Stimulated activated CD4-positive, alpha-beta T cell treated with anti-CD3 and anti-CD28 coated beads, Interleukin-4, amount 100 ng/mL, for 24 hours (primary cell): ENCODE results near the gene SEMA3F.
"Not testable (repeated sequence)": the region's sequence is repeated elsewhere in the genome, so short reads cannot be mapped to it uniquely, and the experiment has no call there.

Source experiments
- DNase-seq: peaks from one replicate; pipeline ENCODE4 v3.0.0-alpha.2; 2020

SEMA3F gene

DNA sequence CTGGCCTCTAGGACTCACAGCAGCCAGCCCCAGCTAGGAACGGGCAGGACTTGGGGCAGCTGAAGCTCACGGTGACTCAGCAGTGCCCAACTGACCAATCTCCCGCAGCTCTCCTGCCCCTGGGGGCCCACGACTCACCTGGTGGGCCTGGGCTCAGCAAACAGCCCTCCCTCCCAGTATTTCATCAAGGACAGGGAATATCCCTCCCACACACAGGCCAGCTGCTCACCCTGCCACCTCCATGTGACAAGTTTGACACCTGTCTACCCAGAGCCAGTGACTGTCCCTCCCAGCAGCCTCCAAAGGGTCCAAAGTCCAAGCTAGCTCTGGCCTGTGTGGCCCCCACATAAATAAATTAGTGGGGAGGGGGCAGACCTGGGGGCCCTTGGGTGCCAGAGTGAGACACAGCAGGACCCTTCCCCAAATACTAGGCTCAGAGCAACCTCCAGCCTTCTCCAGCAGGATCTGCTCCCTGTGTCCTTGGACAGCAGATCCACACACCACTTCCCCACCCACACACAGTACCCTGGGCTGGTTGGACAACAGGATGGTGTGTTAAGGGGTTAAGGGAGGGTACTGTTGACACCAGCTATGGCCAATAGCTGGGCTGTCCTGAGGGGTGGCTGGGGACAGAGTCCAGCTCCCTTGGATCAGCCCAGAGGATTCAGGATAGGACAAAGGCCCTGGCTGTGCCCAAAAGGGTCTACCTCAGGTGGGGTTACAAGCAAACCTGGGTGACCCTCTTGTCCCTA is 40.6 kb downstream of the SEMA3F start:
- no peak for DNase-seq

DNA sequence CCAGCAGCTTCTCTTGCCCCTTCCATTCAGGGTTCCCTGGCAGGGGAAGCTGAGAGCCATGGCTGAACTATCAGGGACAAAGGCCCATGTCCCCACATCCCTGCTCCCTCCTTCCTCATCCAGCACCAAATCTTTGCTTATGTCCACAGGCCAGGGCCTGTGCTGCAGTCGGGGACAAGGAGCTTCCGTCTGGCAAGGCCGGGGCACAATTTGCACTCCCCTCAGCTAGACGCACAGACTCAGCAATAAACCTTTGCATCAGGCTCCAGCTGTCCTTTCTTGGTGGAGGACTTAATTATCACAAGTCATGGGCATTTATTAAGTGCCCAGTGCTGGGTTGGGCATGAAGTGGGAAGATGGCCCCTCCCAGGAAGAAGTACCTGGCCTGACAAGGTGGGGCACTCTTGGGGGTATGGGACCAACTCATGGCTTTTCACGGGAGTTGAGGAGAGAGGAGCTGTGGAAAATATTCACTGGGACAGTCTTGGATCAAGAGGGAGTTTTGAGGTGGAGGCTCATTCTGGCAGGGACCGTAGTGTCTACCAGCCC is 41.2 kb downstream of the SEMA3F start:
- DNase-seq, result no peak

DNA sequence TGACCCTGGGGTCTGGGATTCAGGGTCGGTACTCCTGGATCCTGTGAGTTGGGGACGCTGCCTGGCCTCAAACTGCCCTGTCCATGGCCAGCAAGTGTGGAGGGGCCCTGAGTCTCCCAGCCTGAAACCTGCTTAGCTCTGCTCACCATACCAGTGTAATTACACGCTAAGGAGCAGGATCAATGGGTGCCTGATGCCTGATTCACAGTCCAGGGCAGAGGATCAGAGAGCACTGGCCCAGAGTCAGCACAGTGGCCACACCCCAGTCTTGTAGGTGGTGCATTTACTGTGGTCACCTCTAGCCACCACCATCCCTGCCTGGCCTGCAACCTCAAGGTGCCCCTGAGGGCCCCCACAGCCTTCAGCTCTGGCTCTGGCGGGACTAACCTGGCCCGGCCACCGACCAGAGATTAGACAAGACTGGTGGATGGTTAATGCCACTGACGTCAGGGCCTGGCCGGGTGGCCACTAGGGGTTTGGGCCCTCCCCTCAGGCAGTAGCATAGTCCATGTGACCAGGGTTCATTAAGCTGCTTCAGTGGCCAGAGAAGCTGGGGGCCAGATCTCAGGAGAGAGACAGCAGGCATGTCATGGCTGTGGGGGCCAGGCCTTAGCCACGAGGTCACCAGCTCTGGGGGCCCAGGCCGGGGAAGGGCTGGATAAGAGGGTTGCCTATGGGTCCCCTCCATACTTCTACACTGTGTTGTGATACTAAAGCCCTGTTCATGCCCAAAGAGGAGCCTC is 46.6 kb downstream of the SEMA3F start:
- DNase-seq, result no peak

DNA sequence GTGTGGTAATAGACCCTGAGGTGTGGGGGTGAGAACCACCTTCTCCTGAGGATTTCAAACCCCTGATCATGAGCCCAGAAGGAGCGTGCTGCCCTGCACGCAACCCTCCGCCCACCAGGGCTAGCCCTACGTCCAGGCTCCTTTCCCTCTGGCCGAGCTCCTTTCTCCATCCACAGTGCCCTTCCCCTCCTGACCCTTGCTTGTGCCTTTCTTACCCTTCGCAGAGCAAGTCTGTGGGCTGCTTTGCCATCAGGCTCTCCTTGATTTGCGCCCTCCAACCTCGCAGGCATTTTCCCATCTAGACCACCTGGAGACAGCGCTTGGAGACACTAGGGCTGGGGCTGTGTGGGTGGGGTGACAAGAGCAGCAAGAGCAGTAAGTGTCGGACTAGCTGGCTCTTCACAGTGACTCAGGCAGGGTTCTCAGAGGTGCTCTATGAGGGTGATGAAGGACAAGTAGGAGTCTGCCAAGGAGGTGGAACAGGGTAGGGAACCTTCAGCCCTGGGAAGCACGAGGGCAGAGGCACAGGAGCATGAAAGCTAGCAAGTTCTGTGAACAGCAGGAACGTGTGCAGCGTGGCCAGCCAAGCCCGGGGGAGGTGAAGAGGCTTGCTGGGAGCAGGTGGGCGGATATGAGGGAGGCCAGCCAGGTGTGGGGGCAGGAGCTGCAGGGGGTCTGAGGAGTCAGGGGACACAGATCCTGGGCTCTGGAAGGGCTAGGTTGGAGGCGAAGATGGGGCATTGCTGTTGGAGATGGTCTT is 47.4 kb downstream of the SEMA3F start:
- DNase-seq, result no peak

DNA sequence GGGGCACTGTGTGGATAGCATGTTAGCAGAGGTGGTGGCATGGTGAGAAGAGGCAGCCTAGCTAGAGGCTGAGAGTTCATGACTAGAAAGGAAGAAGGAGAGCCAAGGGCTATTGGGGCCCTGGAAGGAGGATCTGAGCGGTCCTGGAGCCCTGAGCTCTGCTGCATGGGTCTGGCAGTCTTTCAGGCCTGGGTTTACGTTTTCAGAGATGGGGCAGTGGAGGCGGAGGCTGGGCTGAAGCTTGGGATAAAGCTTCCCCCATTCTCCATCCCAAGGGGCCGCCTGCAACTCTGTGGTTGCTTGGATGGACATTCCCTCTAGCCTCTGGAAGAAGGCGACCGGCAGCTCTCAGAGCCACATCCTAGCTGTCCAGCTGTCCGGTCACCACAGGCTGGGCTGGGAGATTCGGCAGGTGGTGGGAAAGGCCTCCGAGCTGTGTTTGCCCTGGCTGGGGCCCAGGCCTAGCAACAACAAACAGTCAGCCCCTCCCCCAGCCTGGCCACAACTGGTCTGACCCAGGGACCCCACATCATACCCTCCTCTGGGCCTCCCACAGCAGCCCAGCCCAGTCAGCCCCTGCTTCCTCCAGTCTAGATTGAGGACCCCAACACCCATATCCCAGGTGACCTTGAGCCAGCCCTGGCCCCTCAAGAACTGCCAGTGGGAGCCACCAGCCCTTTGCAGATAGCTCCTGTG is 48.1 kb downstream of the SEMA3F start:
- DNase-seq, result no peak

DNA sequence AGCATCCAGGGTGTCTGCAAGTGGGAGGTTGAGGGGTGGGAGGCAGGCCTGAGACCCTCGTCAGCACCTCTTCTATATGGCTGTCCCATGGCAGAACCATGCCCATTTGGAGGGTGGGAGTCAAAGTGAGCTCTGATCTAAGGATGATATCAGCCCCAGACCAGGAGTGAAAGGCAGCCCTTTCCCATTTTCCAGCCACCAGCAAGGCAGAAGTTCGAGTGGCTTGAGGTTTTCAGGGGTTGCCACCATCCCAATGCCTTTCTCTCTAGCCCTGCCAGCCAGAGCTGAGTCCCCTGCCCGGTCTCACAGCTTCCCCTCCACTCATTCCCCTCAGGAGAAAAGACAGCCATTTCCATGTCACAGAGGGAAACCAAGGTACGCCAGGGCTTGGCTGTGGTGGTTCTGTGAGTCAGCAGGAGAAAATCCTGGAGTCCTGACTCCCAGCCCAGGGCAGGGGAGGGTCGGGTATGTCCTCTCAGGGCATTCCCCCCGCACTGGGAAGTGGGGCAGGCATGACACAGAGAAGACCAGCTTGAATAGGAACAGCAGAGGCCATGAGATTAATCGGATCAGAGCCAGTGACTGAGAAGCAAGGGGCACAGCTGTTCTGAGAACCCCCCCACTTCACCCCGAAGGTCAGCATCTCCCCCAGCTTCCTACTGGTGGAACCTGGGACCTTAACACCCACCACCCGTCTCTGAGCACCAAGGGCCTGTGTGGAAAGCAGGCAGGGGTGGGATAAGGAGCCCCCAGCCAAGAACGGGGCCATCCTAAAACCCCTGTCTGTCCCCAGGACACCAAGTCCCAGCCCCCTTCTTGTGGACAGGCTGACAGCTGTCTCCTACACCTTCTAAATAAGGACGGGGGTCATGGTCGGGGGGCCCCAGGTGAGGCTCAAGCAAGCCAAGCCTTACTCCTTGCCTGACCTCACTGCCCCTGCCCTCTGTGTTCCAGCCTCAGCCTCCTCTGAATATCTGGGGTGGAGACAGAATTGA is 49.0 kb downstream of the SEMA3F start:
- DNase-seq, result no peak

DNA sequence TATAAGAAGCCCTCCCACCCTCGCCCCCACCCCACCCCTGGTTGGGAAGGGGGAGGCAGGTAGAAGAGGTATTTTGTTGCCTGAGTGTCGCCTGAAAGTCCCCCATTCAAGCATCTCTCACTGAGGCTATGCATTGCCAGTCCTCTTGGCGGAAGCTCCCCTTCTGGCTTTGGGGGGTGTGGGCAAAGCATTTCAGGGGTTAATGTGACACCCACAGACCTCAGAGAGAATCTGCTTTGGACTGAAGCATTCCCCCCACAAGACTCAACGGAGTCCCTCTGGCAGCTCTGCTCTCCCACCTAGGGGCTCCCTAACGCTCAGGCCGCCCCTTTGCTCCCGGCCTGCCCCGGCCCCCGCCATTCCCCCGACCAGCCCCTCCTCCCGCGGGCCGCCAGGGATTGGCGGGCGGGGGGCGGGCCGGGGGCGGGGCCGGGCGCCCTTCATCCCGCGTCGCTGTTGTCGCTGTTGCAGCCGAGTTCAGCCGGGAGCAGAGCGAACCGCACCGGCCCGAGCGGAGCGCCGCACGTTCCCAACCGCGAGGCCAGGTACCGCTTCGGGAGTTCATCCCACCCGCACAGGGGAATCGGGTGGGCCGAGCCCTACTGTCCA is 49.8 kb downstream of the SEMA3F start, which contains the start of gene SLC38A3:
SLC38A3 (plus strand) TSS at position 468 of the 609 bp plus-strand sequence. CDS start 8,929 bp downstream, outside the sequence.
- DNase-seq, result no peak

DNA sequence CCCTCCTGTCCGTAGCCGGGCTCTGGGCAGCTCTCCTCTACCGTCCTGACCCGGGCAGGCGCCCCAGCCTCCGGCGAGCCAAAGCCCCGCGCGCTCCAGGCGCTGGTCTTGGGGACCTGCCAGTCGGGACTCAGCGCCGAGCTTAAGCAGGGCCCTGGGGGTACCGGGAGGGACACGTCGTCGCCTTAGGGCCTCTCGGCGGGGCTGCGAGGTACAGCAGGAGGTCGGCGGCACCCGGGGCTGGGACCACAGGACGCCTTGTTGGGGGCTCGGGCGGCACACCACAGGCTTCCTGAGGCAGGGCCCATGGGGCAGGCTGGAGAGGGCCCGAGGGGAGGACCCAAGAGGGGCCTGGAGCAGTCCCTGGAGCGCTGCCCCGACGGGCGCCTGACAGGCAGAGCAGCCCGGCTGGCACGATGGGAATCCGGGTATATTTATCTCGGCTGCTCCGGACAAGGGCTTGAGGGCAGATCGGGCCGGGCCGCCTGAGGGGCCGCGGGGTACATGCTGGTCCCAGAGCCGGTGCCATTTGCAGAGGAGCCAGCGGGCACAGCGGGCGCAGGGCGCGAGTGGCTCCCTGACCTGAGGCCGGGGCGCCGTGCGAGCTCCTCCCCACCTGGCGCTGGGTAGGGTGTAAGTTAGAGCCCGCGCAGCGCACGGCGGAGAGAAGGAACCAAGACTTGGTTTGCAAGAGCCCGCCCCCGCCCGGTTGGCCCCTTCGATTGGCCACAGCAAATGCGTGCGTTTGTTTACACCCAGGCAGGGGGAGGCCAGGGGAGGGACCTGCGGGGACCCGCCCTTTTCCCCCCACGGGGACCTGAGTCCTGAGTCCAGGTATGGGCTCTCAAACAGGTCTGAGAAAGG is 50.5 kb downstream of the SEMA3F start:
- peak; percentile 28 for DNase-seq

DNA sequence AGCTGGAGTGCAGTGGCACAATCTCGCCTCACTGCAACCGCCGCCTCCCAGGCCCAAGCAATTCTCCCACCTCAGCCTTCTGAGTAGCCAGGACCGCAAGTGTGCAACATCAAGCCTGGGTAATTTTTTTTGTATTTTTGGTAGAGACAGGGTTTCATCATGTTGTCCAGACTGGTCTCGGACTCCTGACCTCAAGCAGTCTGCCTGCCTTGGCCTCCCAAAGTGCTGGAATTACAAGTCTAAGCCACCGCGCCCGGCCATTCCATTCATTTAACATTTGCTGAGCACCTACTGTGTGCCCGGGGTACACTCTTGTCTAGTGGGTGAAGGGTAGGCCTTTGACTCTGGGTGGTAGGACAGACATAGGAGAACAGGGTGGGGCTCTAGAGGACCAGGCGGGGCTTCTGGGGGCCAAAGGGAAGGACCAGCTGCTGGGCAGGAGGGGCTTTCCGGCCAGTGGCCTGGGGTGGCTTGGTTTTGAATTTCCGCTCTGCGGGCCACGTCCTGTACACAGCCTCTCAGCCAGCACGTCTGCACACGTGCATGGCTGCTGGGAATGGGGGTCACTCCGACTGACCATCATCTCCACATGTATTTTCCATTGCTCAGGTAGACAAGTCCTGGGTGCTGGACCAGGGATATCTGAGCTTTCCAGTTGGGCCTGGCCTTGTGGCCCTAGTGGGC is 52.4 kb downstream of the SEMA3F start:
- no peak for DNase-seq

DNA sequence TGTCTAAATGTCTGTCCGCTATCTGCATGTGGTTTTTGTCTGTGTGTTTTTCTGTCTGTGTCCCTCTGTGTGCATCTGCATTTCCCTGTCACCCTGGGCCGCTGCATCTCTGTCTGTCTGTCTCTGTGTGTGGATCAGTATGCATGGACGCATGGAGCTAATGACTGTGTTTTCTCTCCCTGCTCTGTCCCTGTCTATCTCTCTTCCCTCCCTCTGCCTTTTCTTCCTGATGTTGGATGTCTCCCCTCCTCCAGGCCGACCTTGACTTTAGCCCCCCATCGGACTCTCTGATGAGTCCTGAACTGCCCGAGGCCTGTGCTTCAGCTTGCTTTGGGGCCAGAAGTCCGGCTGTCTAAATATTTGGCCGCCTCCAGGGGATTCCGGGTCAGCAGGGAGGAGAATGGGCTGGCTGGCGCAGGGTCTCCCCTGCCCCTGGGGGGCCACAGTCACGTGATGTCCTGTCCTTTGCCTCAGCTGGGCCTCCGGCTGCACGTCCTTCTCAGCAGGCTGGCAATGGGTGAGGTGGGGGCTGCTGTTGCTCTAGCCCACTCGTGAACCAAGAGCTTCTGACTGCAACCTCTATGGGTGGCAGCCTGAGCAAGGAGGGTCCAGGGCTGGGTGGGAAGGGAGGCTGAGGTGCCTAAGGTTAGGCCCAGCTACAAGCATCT is 53.7 kb downstream of the SEMA3F start:
- no peak for DNase-seq

DNA sequence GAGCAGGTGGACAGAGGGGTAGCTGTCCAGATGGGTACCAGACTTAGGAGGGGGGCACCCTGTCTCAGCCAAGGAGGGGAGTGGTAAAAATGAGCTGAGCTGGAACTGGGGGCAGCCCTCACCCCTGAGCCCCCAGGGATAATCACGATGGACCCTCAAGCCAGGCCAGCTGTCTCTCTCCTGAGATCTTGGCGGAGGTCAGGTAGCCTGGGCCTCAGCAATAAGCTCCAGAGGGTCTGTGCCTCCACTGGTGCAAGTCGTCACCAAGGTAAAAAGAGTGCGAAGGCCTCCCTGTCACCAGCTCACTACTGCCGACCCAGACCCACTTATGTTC is 55.0 kb downstream of the SEMA3F start:
- DNase-seq, result no peak

DNA sequence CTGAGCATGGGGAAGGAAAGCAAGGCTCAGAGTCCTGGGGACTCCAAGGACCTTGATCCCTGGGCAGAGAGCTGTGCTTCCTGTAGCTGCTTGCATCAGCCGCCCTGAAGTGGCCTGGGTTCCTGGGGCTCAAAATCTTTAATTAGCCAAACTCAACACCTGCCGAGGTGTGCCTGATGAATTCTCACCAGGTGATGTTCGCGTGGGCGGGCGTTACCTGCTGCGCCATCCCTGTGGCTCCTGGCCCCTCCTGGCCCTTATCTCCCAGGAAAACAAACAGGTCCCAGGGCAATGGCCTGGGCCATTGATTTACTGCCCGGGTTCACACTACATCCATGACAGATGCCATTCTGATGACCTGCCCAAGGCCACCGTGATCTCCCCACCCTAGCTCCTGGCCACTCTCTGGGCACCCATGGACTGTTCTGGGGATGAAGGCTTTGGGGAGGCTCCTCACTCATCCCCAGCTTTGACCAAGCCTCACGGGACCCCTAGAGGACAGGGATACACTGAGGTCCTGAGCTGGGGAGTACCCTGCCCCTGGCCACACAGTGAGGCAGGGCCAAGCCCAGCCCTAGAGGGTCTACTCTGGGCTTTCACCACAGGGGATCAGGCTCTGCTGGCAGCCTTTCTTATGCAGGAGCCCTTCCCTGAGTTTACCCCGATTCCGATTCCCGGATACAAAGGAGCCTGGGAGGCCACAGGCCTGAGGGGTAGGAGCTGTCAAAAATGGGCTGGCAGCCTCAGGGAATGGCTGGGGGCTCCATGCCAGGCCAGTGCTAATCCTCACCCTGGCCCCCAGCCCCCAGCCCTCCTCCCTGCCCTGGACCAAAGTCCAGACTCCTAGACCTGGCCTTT is 55.6 kb downstream of the SEMA3F start:
- DNase-seq, result no peak

DNA sequence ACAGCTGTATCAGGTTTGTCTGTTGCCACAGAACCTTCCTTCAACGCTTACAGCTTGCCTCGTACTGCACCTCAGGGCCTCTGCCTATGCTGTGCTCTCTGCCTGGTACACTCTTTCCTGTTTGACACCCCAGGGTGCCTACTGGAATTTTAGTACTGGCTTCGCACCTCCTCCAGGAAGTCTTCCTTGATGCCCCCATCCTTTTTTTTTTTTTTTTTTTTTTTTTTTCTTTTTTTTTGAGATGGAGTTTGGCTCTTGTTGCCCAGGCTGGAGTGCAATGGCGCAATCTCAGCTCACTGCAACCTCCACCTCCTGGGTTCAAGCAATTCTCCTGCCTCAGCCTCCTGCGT is 56.2 kb downstream of the SEMA3F start:
- DNase-seq, result not testable (repeated sequence)

DNA sequence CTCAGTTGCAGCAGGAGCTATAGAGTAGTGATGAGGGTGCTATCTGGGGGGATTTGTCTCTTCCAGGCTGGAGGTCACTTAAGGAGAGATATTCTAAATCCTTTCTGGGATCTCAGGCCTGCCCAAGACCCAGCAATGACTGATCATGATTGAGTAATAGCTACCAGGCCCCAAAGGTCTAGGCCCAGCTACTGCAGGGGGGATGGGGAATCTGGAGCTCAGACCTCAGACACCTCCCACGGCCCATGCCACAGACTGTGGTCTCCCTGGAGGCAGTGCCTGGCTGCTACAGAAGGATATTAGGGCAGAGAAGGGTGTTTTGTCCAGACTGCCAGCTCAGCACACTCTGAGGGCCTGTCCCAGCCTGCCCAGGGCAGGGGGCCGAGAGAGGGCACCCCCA is 56.8 kb downstream of the SEMA3F start:
- peak; percentile 32 for DNase-seq

DNA sequence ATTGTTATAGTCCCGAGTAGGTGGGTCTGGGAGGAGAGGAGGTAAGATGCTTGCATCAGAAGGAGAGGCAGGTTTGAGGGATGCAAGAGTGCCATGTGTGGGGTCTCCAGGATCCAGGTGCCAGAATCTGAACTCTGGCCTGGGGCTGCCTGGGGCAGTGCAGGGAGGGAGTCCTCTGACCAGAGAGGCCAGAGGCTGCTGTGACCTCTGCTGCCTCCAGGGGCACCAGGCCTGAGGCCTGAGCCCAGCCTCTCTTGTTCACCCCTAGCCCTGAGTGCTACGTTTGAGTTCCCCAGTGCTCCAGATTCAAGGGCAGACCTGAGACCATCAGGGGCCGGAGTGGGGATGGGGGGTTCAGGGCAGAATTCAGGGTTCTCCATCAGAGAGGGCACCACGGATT is 57.4 kb downstream of the SEMA3F start:
- DNase-seq, result no peak

DNA sequence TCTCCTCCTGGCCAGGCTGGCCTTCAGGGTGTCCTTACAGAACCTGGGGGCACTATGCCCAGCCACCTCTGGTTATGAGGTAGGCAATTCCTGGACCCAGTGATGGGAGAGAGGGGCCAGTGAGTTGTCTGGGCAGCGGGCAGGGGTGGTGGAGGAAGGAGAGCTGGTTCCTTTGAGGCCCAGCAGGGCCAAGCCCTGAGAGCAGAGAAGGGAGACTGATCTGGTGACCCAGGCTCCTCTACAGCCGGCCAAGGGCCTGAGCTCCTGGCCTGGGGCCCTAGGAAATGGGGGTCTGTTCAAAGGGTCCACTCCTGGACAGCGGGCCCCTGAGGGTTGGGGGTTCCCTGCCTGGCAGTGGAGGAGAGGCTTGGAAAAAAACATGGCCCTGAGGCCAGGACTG is 57.8 kb downstream of the SEMA3F start:
- DNase-seq, result no peak

DNA sequence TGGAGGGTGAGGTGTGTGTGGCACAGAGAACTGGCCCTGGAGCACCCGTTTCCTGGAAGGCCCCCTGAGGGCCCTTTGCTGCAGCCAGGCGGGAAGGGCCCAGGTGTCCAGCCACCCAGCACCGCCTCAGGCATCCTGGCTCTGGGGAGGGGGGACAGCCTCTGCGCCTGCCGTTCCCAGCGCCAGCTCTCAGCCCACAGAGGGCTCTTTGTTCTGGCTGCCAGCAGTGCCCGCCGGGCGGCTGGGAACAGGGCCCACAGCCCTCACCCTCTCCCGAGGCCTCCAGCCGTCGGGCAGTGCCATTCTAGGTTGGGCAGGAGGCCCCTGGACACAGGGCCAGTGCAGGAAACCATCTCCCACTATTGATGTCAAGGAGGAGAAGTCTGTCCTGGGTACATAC is 58.2 kb downstream of the SEMA3F start:
- no peak for DNase-seq

DNA sequence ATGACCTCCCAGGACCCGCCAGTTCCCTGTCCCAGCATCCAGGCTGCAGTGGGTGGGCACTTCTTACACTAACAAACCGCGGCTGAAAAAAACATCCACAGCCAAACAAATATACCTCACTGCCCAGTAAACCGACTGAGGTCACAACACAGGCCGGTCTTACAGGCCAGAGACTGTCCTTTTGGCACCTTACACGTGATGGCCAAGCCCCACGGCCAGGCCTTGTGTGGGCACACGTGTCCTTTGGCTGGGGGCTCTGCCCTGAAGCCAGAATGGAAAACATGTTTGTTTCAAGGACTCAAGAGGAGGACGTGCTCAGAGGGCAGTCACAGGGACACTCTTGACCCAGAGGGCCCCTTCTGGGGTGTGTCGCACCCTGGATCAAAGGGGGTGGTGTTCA is 59.7 kb downstream of the SEMA3F start:
- no peak for DNase-seq
